ENCODE data around the gene ADCYAP1R1. TPM values are rescaled to one million over a fixed set of nuclear protein-coding genes. Genes with fewer than 3 reads are reported as not detected.

The ADCYAP1R1 gene
- total RNA-seq, 1 experiment from 2014 or later: 0.12 TPM

DNA sequence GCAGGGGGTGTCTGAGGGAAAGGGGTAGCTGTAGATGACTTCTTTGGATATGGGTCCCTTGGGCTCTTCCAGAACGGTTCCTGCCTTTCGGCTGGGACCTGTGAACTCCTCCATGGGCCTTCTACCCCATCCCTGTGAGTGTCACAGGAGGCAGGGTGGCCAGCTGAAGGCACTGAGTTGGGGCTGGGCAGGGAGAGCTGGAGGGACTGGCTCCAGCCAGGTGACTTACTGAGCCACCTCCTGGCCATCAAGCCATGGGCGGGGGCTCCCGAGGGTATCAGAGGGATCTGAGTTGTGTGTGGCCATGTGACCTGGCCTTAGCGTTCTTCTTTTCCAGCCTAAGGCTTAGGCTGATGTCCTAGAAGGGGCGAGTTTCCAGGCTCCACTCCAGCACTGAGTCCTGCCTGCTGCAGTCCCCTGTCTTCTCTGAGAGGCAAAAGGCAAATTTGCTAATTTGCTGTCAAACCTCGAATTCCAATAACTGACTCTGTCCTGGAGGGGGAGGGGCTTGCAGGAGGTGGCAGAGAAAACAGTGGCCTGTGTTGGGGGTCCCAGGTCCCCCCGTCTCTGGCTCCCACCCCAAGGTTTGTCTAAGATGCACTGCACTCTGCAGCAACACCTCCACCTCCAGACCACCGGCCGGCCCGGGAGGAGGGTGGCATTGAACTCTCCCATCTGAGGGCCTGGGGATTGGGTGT, 27.2 kb downstream of the ADCYAP1R1 start:
- TF ChIP-seq, protein P1, sequence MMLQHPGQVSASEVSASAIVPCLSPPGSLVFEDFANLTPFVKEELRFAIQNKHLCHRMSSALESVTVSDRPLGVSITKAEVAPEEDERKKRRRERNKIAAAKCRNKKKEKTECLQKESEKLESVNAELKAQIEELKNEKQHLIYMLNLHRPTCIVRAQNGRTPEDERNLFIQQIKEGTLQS (IDR thresholded peaks at IDR 0.05): no peak
- TF ChIP-seq EZH2phosphoT487 (IDR thresholded peaks at IDR 0.05; ENCODE audit: borderline replicate concordance) (no peak), JUND (IDR thresholded peaks at IDR 0.05) (no peak)
- Histone ChIP-seq H3K4me3 (replicated peaks in 1 of 2; ENCODE audit: low read depth in 1 of 2, low read length in 2 of 2) (no peak overlapping the region), H2AFZ (ENCODE audit: low read depth, low read length, poor library complexity, severe bottlenecking) (no peak overlapping the region), H3K9me2 (ENCODE audit: insufficient read depth) (no peaks in the 10 kb centered on the region), H4K20me1 (ENCODE audit: insufficient read depth) (no peaks in the 10 kb centered on the region), H3K27me3 (ENCODE audit: insufficient read depth, low read length) (peaks cover 61% of the 10 kb centered on the region), H3K4me1 (ENCODE audit: control insufficient read depth in 1 of 2, insufficient read depth in 2 of 2, low read length in 2 of 2) (no peaks in the 10 kb centered on the region), H3K9ac (ENCODE audit: low read length) (no peak overlapping the region), H3K9me3 (ENCODE audit: control insufficient read depth in 1 of 2, insufficient read depth in 1 of 2, low read depth in 1 of 2, low read length in 2 of 2) (no peaks in the 10 kb centered on the region), H3K27ac (ENCODE audit: low read depth, low read length) (no peak overlapping the region), H3K79me2 (ENCODE audit: insufficient read depth, low read length) (no peaks in the 10 kb centered on the region), H3K36me3 (ENCODE audit: control insufficient read depth in 1 of 2, insufficient read depth in 2 of 2, low read length in 2 of 2) (no peaks in the 10 kb centered on the region), H3K4me2 (ENCODE audit: low read length) (no peak overlapping the region)
- ATAC-seq (no peak), DNase-seq (ENCODE audit: low read depth, low spot score) (no peak)
- ChIA-PET CTCF (no interaction called here), RAD21 (ENCODE audit: low non-redundant PET in 1 of 2, low total read pairs in 2 of 2, uncharacterized antibody in 2 of 2, unreplicated experiment in 2 of 2) (no interaction called here), POLR2A (no interaction called here)
- intact Hi-C loops (cut with micrococcal nuclease): no loop called here
- BruUV-seq (replicated peaks): no TSS peak

DNA sequence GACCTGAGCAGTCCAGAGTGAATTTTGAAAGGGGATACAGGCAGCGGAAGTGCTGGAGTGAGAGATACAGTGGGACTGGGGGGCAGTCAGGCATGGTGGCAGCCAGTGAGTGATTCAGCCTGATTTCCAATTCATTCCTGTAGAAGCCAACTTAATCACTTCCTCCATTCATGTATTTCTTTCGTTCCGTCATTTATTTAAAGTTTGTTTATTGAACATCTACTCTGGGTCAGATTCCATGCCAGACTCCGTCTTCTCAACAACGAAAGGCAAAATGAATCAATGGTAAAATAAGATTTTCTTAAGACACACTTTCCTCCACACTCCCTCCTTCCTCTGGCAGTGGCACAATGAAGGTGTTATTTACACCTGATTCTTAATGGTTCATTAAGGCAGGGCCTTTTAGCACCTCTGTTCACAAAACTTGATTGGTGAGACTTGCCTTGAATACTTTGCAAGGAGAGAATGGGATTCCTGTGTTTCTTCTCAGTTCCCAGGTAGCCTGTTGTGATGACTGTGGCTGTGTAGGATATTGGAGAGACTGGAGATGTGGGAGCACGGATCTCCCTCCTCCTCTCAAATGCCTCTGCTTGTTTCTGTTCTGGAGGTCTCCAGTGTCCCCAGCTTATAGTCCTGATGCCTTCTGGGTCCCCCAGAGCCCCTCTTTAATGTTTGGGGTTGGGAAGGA, 27.9 kb downstream of the ADCYAP1R1 start:
- ATAC-seq: no peak
- TF ChIP-seq YY1 (IDR thresholded peaks at IDR 0.05; ENCODE audit: extremely low read depth, insufficient replicate concordance, low read depth, low read length) (no peak), EZH2phosphoT487 (IDR thresholded peaks at IDR 0.05; ENCODE audit: borderline replicate concordance) (no peak), EZH2 (IDR thresholded peaks at IDR 0.05) (no peak), EGR1 (IDR thresholded peaks at IDR 0.05; ENCODE audit: low read depth) (no peak), CBX3 (IDR thresholded peaks at IDR 0.05; ENCODE audit: low read depth) (no peak), POLR2AphosphoS5 (IDR thresholded peaks at IDR 0.05; ENCODE audit: low read depth, low read length) (no peak), FOSL1 (IDR thresholded peaks at IDR 0.05; ENCODE audit: low read depth) (no peak), CEBPB (IDR thresholded peaks at IDR 0.05; ENCODE audit: low read depth) (no peak), POLR2A (IDR thresholded peaks at IDR 0.05; ENCODE audit: borderline replicate concordance, extremely low read depth, insufficient read depth, insufficient read length) (no peak)
- TF ChIP-seq, protein P2, sequence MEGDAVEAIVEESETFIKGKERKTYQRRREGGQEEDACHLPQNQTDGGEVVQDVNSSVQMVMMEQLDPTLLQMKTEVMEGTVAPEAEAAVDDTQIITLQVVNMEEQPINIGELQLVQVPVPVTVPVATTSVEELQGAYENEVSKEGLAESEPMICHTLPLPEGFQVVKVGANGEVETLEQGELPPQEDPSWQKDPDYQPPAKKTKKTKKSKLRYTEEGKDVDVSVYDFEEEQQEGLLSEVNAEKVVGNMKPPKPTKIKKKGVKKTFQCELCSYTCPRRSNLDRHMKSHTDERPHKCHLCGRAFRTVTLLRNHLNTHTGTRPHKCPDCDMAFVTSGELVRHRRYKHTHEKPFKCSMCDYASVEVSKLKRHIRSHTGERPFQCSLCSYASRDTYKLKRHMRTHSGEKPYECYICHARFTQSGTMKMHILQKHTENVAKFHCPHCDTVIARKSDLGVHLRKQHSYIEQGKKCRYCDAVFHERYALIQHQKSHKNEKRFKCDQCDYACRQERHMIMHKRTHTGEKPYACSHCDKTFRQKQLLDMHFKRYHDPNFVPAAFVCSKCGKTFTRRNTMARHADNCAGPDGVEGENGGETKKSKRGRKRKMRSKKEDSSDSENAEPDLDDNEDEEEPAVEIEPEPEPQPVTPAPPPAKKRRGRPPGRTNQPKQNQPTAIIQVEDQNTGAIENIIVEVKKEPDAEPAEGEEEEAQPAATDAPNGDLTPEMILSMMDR (IDR thresholded peaks at IDR 0.05 in 2 of 3, conservative IDR thresholded peaks at IDR 0.05 in 1 of 3; ENCODE audit: borderline replicate concordance in 1 of 3, insufficient read depth in 1 of 3, low read depth in 2 of 3, low read length in 2 of 3): no peak
- TF ChIP-seq, protein P1 (IDR thresholded peaks at IDR 0.05): no peak
- Histone ChIP-seq H3K9me2 (ENCODE audit: insufficient read depth) (no peaks in the 10 kb centered on the region), H3K27ac (ENCODE audit: low read depth, low read length) (no peak overlapping the region), H3K4me2 (ENCODE audit: low read length) (no peak overlapping the region), H3K9ac (ENCODE audit: low read length) (no peak overlapping the region), H3K27me3 (ENCODE audit: insufficient read depth, low read length) (peaks cover 61% of the 10 kb centered on the region), H3K79me2 (ENCODE audit: insufficient read depth, low read length) (no peaks in the 10 kb centered on the region), H2AFZ (ENCODE audit: low read depth, low read length, poor library complexity, severe bottlenecking) (no peak overlapping the region), H3K4me3 (replicated peaks in 1 of 2; ENCODE audit: low read depth in 1 of 2, low read length in 2 of 2) (no peak overlapping the region), H4K20me1 (ENCODE audit: insufficient read depth) (no peaks in the 10 kb centered on the region), H3K4me1 (ENCODE audit: control insufficient read depth in 1 of 2, insufficient read depth in 2 of 2, low read length in 2 of 2) (no peaks in the 10 kb centered on the region), H3K9me3 (ENCODE audit: control insufficient read depth in 1 of 2, insufficient read depth in 1 of 2, low read depth in 1 of 2, low read length in 2 of 2) (no peaks in the 10 kb centered on the region), H3K36me3 (ENCODE audit: control insufficient read depth in 1 of 2, insufficient read depth in 2 of 2, low read length in 2 of 2) (no peaks in the 10 kb centered on the region)
- no TSS peak for BruUV-seq (replicated peaks)
- intact Hi-C loops (cut with micrococcal nuclease): no loop called here
- no peak for DNase-seq (ENCODE audit: low read depth, low spot score)
- CTCF ChIA-PET: no interaction called here
- POLR2A ChIA-PET: no interaction called here
- RAD21 ChIA-PET (ENCODE audit: low non-redundant PET in 1 of 2, low total read pairs in 2 of 2, uncharacterized antibody in 2 of 2, unreplicated experiment in 2 of 2): no interaction called here

Measured in HCT116 (cell line).